ENCODE results near the gene USP2. TPM values are rescaled to one million over a fixed set of nuclear protein-coding genes. Genes with fewer than 3 reads are reported as not detected.

USP2 gene
- total RNA-seq, 2 donors from 2014 or later: 0.68 to 2.1 TPM

DNA sequence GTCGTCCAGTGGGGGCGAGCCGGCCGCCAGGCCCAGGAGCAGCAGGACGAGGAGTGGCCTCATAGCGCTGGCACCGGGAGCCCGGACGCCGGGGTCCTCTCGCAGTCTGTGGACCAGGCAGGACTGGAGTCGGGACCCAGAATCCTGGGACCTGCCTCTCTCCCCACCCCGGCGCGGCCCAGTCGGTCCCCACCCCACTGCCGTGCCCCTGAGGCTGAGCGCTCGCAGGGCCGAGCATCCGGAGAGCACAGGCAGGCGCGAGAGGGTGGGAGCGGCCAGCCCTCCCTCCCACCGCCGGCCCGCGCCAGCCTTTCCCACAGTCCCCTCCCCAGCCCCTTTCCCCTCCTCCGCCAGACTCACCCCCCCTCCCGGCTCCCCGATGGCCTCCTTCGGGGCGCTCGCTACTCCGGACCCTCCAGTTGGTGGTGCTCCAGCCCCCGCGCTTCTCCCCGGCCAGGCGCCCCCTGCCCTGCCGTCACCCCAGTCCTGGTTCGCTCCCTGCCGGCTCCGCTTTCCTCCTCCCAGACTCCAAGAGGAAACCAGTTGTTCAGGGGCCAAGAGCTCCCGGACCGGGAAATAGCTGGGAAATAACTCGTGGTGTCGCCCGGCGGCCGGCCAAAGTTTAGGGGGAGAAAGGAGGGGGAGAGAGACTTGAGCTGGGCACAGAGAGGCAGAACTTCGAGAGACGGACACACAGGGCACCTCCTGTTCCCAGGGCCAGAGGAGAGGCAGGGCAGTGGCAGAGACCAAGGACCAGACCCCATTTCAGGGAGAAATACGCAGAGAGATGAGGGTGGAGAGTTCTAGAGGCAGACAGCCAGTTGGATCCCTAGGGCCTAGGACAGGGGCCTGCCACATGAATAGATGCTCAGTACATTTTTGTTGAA, 40.9 kb downstream of the USP2 start, which contains the start of gene C1QTNF5:
Gene C1QTNF5, minus strand, starts transcription at position 549 of the 887 bp plus-strand sequence. Its CDS starts 486 bp downstream, at position 63.
- Histone ChIP-seq H3K36me3 (no peaks in the 10 kb centered on the region), H3K27ac (peak within 1 kb of the TSS; percentile 70 to 95), H3K9me3 (no peaks in the 10 kb centered on the region), H3K4me3 (peak within 1 kb of the TSS; percentile 91), H3K27me3 (replicated peaks; ENCODE audit: insufficient read depth) (no peaks in the 10 kb centered on the region), H3K4me1 (ENCODE audit: control insufficient read depth in 1 of 2, low read depth in 2 of 2) (peaks cover 15 to 50% of the 10 kb centered on the region in 2 donors)
- DNase-seq (ENCODE audit: low spot score) (no peak), ATAC-seq (ENCODE audit: insufficient number of reproducible peaks, low FRiP score, low read depth) (peak; percentile 11)
- TF ChIP-seq, protein P1, sequence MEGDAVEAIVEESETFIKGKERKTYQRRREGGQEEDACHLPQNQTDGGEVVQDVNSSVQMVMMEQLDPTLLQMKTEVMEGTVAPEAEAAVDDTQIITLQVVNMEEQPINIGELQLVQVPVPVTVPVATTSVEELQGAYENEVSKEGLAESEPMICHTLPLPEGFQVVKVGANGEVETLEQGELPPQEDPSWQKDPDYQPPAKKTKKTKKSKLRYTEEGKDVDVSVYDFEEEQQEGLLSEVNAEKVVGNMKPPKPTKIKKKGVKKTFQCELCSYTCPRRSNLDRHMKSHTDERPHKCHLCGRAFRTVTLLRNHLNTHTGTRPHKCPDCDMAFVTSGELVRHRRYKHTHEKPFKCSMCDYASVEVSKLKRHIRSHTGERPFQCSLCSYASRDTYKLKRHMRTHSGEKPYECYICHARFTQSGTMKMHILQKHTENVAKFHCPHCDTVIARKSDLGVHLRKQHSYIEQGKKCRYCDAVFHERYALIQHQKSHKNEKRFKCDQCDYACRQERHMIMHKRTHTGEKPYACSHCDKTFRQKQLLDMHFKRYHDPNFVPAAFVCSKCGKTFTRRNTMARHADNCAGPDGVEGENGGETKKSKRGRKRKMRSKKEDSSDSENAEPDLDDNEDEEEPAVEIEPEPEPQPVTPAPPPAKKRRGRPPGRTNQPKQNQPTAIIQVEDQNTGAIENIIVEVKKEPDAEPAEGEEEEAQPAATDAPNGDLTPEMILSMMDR (IDR thresholded peaks at IDR 0.05): no peak

DNA sequence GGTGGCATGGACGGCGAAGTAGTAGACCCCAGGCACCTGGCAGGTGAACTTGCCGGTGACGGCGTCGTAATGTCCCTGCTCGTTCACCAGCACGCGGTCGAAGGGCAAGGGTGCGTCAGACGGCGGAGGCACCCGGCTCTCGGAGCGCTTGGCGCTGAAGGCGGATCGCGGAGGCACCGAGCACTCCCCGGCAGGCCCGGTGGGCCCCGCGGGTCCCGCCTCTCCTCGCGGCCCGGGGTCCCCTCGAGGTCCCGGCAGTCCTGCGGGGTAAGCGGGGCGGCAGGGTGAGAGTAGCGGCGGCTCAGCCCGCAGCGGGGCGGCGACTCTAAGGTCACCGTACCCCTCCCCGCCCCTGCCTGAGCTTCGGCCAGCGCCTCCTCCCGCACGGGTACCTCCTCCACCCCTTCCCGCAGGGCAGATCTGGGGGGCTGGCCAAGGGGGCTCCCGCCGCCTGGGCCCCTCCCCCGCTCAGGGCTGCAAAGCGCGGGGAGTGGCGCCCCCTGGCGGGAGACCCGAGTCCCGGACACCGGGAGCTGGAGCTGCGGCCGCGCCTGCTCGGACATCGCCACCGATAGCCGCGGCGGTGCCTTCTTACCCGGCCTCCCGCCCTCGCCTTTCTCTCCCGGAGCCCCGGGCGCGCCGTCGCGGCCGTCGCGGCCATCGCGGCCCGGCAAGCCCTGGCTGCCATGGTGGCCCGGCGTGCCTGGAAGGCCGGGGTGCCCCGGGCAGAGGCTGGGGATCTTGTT, 41.7 kb downstream of the USP2 start:
- H3K4me1 ChIP-seq (ENCODE audit: control insufficient read depth in 1 of 2, low read depth in 2 of 2): peaks cover 22 to 58% of the 10 kb centered on the region in 2 donors

DNA sequence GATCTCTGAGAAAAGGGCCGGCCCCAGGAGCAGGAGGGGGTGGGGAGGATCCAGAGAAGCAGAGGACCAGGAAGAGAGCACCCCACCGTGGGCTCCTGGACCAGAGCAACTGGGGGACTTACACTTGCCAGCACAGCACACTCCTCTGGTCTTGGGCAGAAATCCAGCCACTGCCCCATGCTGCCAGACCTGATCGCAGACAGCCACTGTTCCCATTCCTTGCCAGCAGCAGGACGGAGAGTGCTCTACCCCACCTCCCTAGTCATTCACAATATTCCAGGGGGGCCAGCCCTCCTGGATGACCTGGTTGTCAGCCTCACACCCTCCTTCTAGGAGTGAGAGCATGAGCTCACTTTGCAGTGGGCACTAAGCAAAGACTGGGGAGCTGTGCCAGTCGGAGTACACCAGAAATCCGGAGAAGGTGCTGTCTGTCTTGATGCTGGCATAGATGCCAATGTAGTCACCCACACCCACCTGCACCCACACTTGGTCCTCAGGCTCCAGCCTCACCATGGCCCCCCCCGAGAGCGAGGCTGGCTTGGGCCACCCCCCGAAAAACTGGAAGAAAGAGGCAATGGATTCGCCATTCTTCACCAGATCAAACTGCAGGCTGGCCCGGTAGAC, 42.4 kb downstream of the USP2 start:
- H3K4me3 ChIP-seq: peak overlapping the region; percentile 91
- H3K27ac ChIP-seq: peak overlapping the region in 1 of 2 donors; percentile 95
- no peaks in the 10 kb centered on the region for H3K36me3 ChIP-seq
- DNase-seq (ENCODE audit: low spot score) (no peak), ATAC-seq (ENCODE audit: insufficient number of reproducible peaks, low FRiP score, low read depth) (no peak)
- H3K9me3 ChIP-seq: no peaks in the 10 kb centered on the region
- H3K27me3 ChIP-seq (replicated peaks; ENCODE audit: insufficient read depth): no peaks in the 10 kb centered on the region
- TF ChIP-seq, protein P1 (IDR thresholded peaks at IDR 0.05): no peak
- H3K4me1 ChIP-seq (ENCODE audit: control insufficient read depth in 1 of 2, low read depth in 2 of 2): peaks cover 22 to 59% of the 10 kb centered on the region in 2 donors

More for the DNA sequence above, 41.7 kb downstream of the USP2 start:
- ATAC-seq (ENCODE audit: insufficient number of reproducible peaks, low FRiP score, low read depth): peak; percentile 43
- no peaks in the 10 kb centered on the region for H3K9me3 ChIP-seq
- H3K4me3 ChIP-seq: peak overlapping the region; percentile 91
- DNase-seq (ENCODE audit: low spot score): no peak
- H3K36me3 ChIP-seq: no peaks in the 10 kb centered on the region
- peak overlapping the region; percentile 70 to 95 for H3K27ac ChIP-seq
- no peaks in the 10 kb centered on the region for H3K27me3 ChIP-seq (replicated peaks; ENCODE audit: insufficient read depth)
- TF ChIP-seq, protein P1 (IDR thresholded peaks at IDR 0.05): peak; percentile 91

DNA sequence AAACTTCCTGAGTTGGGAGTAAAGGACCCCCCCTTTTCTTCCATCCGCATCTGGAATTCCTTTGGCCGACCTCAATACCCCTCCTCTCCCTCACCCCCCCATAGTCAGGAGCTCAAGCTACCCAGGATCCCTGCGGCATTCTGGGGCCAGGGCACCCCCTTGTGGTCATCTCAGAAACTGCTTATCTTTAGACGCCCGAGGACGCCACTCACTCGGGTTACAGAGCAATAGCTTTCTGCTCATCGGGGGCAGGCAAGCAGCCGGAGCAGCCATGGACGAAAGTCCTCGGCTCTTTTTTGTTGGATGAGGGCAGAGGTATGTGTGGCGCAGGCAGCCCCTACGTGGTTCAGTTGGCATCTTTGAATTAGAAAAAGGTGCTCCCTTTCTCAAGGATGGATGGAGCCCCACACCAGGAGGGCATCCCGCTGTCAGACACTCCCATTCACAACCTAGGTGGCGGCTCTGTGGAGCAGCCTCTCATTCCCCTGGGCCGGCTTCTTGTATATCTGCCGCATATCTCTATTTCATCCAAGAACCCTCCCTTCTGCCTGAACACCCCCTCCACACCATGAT, 43.1 kb downstream of the USP2 start:
- no peak for ATAC-seq (ENCODE audit: insufficient number of reproducible peaks, low FRiP score, low read depth)
- Histone ChIP-seq H3K4me3 (peak overlapping the region; percentile 91), H3K4me1 (ENCODE audit: control insufficient read depth in 1 of 2, low read depth in 2 of 2) (peaks cover 22 to 59% of the 10 kb centered on the region in 2 donors), H3K27me3 (replicated peaks; ENCODE audit: insufficient read depth) (no peaks in the 10 kb centered on the region), H3K27ac (peak overlapping the region in 1 of 2 donors; percentile 95), H3K9me3 (no peaks in the 10 kb centered on the region), H3K36me3 (no peaks in the 10 kb centered on the region)
- TF ChIP-seq, protein P1 (IDR thresholded peaks at IDR 0.05): peak; percentile 84
- no peak for DNase-seq (ENCODE audit: low spot score)
